ENCODE data around the gene LRAT. TPM values are rescaled to one million over a fixed set of nuclear protein-coding genes. Genes with fewer than 3 reads are reported as not detected.
A peak's percentile ranks its signal among the peaks of the same experiment; 100 is the strongest.

Gene LRAT
- total and polyA plus RNA-seq, 2 of the 8 experiments (the other 6 are each of a cell fraction or from before 2014, with no cell fraction given) = 4.3 to 10.3 TPM

DNA sequence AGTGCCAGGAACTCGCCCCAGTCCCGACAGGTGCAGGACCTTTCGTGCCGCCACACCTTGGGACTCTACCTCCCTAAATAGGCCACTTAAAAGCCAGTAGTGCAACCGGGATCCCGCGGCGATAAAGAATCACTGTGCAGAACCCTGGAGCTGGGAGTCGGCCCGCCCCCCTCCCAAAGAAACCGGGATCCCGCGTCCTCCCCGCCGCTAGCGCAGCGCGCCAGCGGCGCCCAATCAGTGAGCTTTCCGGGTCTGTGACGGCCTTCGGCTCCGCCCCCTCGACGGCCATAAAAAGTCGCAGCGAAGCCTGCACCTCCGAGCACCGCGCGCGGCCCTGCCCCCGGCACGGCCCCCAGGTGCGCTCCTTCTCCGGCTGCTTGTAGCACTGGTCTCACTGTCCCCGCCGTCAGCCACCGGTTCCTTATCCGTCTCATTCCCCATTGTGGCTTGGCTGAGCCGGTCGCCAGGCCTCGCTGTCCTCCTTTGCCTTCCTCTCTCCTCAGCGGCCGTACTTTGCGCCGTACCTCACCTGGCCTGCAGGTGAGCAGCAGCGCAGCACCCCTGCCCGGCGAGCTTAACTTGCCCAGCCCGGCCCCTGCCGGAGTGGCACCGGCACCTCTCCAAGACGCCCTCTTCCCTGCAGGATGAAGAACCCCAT, at the start of gene LRAT (continued):
- TF ChIP-seq HDAC2 (IDR thresholded peaks at IDR 0.05; ENCODE audit: borderline replicate concordance in 1 of 2, low read depth in 2 of 2, low read length in 2 of 2) (0 out of 4 replicates have a peak, but pooled peaks of 1 of the 2 experiments have one; percentile 13), E2F6 (IDR thresholded peaks at IDR 0.05) (peak; percentile 70)
